ENCODE measurements around the gene APMAP. TPM values are rescaled to one million over a fixed set of nuclear protein-coding genes. Genes with fewer than 3 reads are reported as not detected.

APMAP gene
- polyA plus RNA-seq, 1 of the 3 experiments (the other 2 are of a cell fraction): 107 TPM

- Histone ChIP-seq H2AFZ (ENCODE audit: low read depth) (no peak overlapping the region), H3K9ac (no peak overlapping the region), H4K20me1 (ENCODE audit: insufficient read depth) (no peaks in the 10 kb centered on the region), H3K36me3 (replicated peaks in 1 of 2; ENCODE audit: control insufficient read depth in 1 of 2, insufficient read depth in 2 of 2, low read length in 1 of 2) (no peaks in the 10 kb centered on the region), H3K27me3 (ENCODE audit: insufficient read depth) (no peaks in the 10 kb centered on the region), H3K27ac (ENCODE audit: low read depth in 2 of 2, low read length in 1 of 2) (no peak overlapping the region), H3K9me3 (no peaks in the 10 kb centered on the region), H3K4me2 (no peak overlapping the region), H3K9me2 (no peaks in the 10 kb centered on the region), H3K79me2 (ENCODE audit: insufficient read depth) (no peaks in the 10 kb centered on the region), H3F3A (replicated peaks; ENCODE audit: insufficient read depth) (no peaks in the 10 kb centered on the region), H3K4me1 (ENCODE audit: control insufficient read depth in 1 of 2, insufficient read depth in 2 of 2, low read depth in 1 of 2, low read length in 1 of 2) (no peaks in the 10 kb centered on the region; a peak in 1 of 4 replicates), H3K4me3 (ENCODE audit: low read depth in 2 of 2, low read length in 1 of 2) (no peak overlapping the region)
- 76% methylated on average over 17 of the region's 25 CpGs for WGBS (ENCODE audit: low lambda C conversion rate)
- POLR2A ChIA-PET: no interaction called here
- TF ChIP-seq MXI1 (IDR thresholded peaks at IDR 0.05; ENCODE audit: low read depth, low read length) (no peak), POLR2AphosphoS5 (IDR thresholded peaks at IDR 0.05; ENCODE audit: low read depth, low read length) (no peak), USF1 (IDR thresholded peaks at IDR 0.05; ENCODE audit: borderline replicate concordance, low read depth) (no peak), RAD21 (IDR thresholded peaks at IDR 0.05; ENCODE audit: low read length) (no peak), TAF1 (IDR thresholded peaks at IDR 0.05; ENCODE audit: borderline replicate concordance, low read depth, low read length) (no peak), REST (IDR thresholded peaks at IDR 0.05; ENCODE audit: low read depth, low read length) (no peak), USF2 (IDR thresholded peaks at IDR 0.05; ENCODE audit: borderline replicate concordance, low read depth, low read length) (no peak)
- CTCF ChIA-PET: interaction anchor here (1.3 kb wide), 1 partner anchor 20 kb away, joined by 3 read pairs; no protein-coding TSS in a partner anchor
- no peak for DNase-seq
Observed at GRCh38 chr20:25013478-25014380, 21.2 kb upstream of the APMAP start.

GRCh38 chr20:25012616-25013189 lies 20.2 kb upstream of the APMAP start:
- 90% methylated on average over 21 of the region's 21 CpGs for WGBS (ENCODE audit: low lambda C conversion rate)
- Histone ChIP-seq H3K79me2 (ENCODE audit: insufficient read depth) (no peaks in the 10 kb centered on the region), H3K27ac (ENCODE audit: low read depth in 2 of 2, low read length in 1 of 2) (no peak overlapping the region), H3K9me3 (no peaks in the 10 kb centered on the region), H3K9ac (no peak overlapping the region), H3F3A (replicated peaks; ENCODE audit: insufficient read depth) (no peaks in the 10 kb centered on the region), H3K4me1 (ENCODE audit: control insufficient read depth in 1 of 2, insufficient read depth in 2 of 2, low read depth in 1 of 2, low read length in 1 of 2) (no peaks in the 10 kb centered on the region; a peak in 1 of 4 replicates), H3K27me3 (ENCODE audit: insufficient read depth) (no peaks in the 10 kb centered on the region), H4K20me1 (ENCODE audit: insufficient read depth) (no peaks in the 10 kb centered on the region), H3K36me3 (replicated peaks in 1 of 2; ENCODE audit: control insufficient read depth in 1 of 2, insufficient read depth in 2 of 2, low read length in 1 of 2) (no peaks in the 10 kb centered on the region), H2AFZ (ENCODE audit: low read depth) (no peak overlapping the region), H3K4me3 (ENCODE audit: low read depth in 2 of 2, low read length in 1 of 2) (no peak overlapping the region), H3K4me2 (no peak overlapping the region), H3K9me2 (no peaks in the 10 kb centered on the region)
- CTCF ChIA-PET: interaction anchor here (1.3 to 3.0 kb wide), 2 partner anchors 17 to 19 kb away, joined by 3 to 9 read pairs; no protein-coding TSS in a partner anchor
- POLR2A ChIA-PET: no interaction called here
- TF ChIP-seq POLR2AphosphoS5 (IDR thresholded peaks at IDR 0.05; ENCODE audit: low read depth, low read length): no peak
- no peak for TF ChIP-seq FOXJ3 (CRISPR knock-in tag; IDR thresholded peaks at IDR 0.05)
- no peak for TF ChIP-seq REST (IDR thresholded peaks at IDR 0.05; ENCODE audit: low read depth, low read length)
- no peak for TF ChIP-seq TCF12 (IDR thresholded peaks at IDR 0.05)
- TF ChIP-seq PBX3 (IDR thresholded peaks at IDR 0.05): no peak
- TF ChIP-seq RAD21 (IDR thresholded peaks at IDR 0.05; ENCODE audit: low read length): no peak
- no peak for TF ChIP-seq TEAD4 (IDR thresholded peaks at IDR 0.05; ENCODE audit: borderline replicate concordance, insufficient read depth)
- TF ChIP-seq RXRA (IDR thresholded peaks at IDR 0.05; ENCODE audit: borderline replicate concordance, low read depth): no peak
- no peak for TF ChIP-seq JUND (IDR thresholded peaks at IDR 0.05)
- no peak for TF ChIP-seq FOSL2 (IDR thresholded peaks at IDR 0.05; ENCODE audit: borderline replicate concordance, low read depth)
- no peak for DNase-seq
